HG02678 (cell line): ENCODE measurements around the gene TAMALIN.

Source experiments
- ATAC-seq: cut with Tn5 transposase; IDR thresholded peaks from one replicate; pipeline ENCODE4 v1.9.1; 2021; ENCODE audit warnings: mild to moderate bottlenecking, moderate library complexity; ENCODE audit not compliant: unreplicated experiment

The TAMALIN gene

GRCh38 chr12:51980809-51981127, 26.0 kb upstream of the TAMALIN start:
- ATAC-seq = no peak

- ATAC-seq = no peak
These were observed 22.1 kb upstream of the TAMALIN start for GRCh38 chr12:51984657-51985056.

- ATAC-seq = no peak
These were observed 21.5 kb upstream of the TAMALIN start for GRCh38 chr12:51985154-51985835.

GRCh38 chr12:51986834-51987233, 19.9 kb upstream of the TAMALIN start:
- no peak for ATAC-seq

- no peak for ATAC-seq
These were observed 14.5 kb upstream of the TAMALIN start for GRCh38 chr12:51992246-51992645.

GRCh38 chr12:51994539-51994820, 12.3 kb upstream of the TAMALIN start:
- ATAC-seq = no peak

GRCh38 chr12:51994959-51995358, 11.8 kb upstream of the TAMALIN start:
- ATAC-seq = no peak

GRCh38 chr12:51997136-51997535, 9.6 kb upstream of the TAMALIN start:
- ATAC-seq = no peak

- no peak for ATAC-seq
These were observed 3.7 kb upstream of the TAMALIN start for GRCh38 chr12:52003016-52003550.

- no peak for ATAC-seq
These were observed 3.2 kb upstream of the TAMALIN start for GRCh38 chr12:52003591-52003990.

GRCh38 chr12:52004042-52004648, 2.6 kb upstream of the TAMALIN start:
- ATAC-seq = no peak

- no peak for ATAC-seq
These were observed 1.4 kb upstream of the TAMALIN start for GRCh38 chr12:52005218-52005902.

GRCh38 chr12:52005903-52006703, 643 bp upstream of the TAMALIN start:
- ATAC-seq = peak; percentile 74

GRCh38 chr12:52007158-52007921, 594 bp downstream of the TAMALIN start:
- no peak for ATAC-seq

- no peak for ATAC-seq
These were observed 1.3 kb downstream of the TAMALIN start for GRCh38 chr12:52007982-52008510.

GRCh38 chr12:52009081-52009751, 2.5 kb downstream of the TAMALIN start:
- no peak for ATAC-seq

GRCh38 chr12:52010152-52010622, 3.4 kb downstream of the TAMALIN start:
- no peak for ATAC-seq

- no peak for ATAC-seq
These were observed 4.2 kb downstream of the TAMALIN start for GRCh38 chr12:52010692-52011601.
